ENCODE measurements around the gene BLTP3A. TPM values are rescaled to one million over a fixed set of nuclear protein-coding genes. Genes with fewer than 3 reads are reported as not detected.

BLTP3A gene
- total and polyA plus RNA-seq, 10 of the 15 experiments (the other 5 are each of a cell fraction or from before 2014, with no cell fraction given): 2.7 to 16.7 (median 9.9) TPM

DNA sequence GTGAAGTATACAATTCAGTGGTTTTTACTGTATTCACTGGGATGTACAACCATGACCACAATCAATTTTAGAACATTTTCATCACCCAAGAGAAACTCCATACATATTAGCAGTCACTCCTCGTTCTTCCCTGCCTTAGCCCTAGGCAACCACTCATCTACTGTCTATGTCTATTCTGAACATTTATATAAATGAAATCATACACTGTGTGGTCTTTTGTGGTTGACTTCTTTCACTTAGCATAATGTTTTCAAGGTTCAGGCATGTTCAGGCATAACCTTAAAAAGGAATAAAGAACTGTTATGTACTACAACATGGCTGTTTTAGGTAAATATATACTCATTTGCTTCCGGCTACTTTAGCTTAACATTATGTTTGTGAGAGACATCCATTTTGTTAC lies 37.3 kb downstream of the BLTP3A start:
- Histone ChIP-seq H3K4me3 (no peak overlapping the region), H2AFZ (ENCODE audit: control insufficient read depth, low read depth, low read length) (no peak overlapping the region), H3K4me2 (ENCODE audit: control insufficient read depth, insufficient read depth) (no peak overlapping the region), H3K36me3 (ENCODE audit: control insufficient read depth in 2 of 2, insufficient read depth in 2 of 2, low read length in 1 of 2) (peaks cover 3 to 7% of the 10 kb centered on the region in 2 experiments; a peak in 2 of 4 replicates), H3K79me2 (ENCODE audit: control insufficient read depth, insufficient read depth, low read length) (no peaks in the 10 kb centered on the region), H3K9me3 (replicated peaks; ENCODE audit: control insufficient read depth, insufficient read depth, low read length) (no peaks in the 10 kb centered on the region), H3K27me3 (replicated peaks in 1 of 2; ENCODE audit: control insufficient read depth in 2 of 2, insufficient read depth in 2 of 2, low read length in 1 of 2) (no peaks in the 10 kb centered on the region), H4K20me1 (ENCODE audit: control insufficient read depth, insufficient read depth) (no peaks in the 10 kb centered on the region), H3K27ac (ENCODE audit: control insufficient read depth, insufficient read depth) (no peak overlapping the region), H3K9ac (ENCODE audit: control insufficient read depth, insufficient read depth, low read length) (no peak overlapping the region), H3K4me1 (ENCODE audit: control insufficient read depth, insufficient read depth, low read length) (no peaks in the 10 kb centered on the region; the same call in 1 of the 2 replicates)
- SMC1A ChIA-PET (ENCODE audit: uncharacterized antibody, unreplicated experiment): no interaction called here
- POLR2A ChIA-PET: no interaction called here
- BruUV-seq (replicated peaks): no TSS peak
- intact Hi-C loops (cut with micrococcal nuclease; ENCODE audit: unreplicated experiment): no loop called here
- TF ChIP-seq RUNX3 (IDR thresholded peaks at IDR 0.05; ENCODE audit: low read length): peak; percentile 74; the same call in 1 of the 2 replicates
- no peak for TF ChIP-seq BRCA1 (IDR thresholded peaks at IDR 0.05; ENCODE audit: low read depth, low read length)
- whole genome bisulfite sequencing (ENCODE audit: insufficient coverage, insufficient replicate concordance, low lambda C conversion rate, missing lambda C conversion rate): 96% methylated on average over 2 of the region's 2 CpGs
- DNase-seq (ENCODE audit: low read depth, low spot score) (no peak), ATAC-seq (no peak), FAIRE-seq (no peak)
- in situ Hi-C loops (cut with MboI): no loop called here
- RAD21 ChIA-PET (ENCODE audit: unreplicated experiment): no interaction called here
- CTCF ChIA-PET: interaction anchor here (0.6 kb wide), 1 partner anchor 550 kb away, joined by 6 read pairs; no protein-coding TSS in a partner anchor

DNA sequence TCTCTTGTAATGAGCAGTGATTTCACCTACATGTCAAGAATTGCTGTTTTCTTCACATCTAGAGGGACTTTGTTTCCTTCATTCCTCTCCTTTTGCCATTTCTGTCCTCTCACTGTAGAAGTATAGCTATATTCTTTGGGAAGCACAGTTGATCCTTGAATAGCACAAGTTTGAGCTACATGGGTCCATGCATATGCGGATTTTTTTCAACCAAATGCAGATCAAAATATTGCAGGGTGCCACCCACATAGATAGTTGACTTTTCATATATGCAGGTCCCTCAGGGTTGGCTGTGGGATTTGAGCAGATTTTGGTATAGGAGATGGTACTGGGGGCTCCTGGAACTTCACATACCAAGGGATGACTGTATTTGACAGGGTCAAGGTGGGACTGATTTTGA lies 41.1 kb downstream of the BLTP3A start:
- RAD21 ChIA-PET (ENCODE audit: unreplicated experiment): no interaction called here
- no peak overlapping the region for H3K4me2 ChIP-seq (ENCODE audit: control insufficient read depth, insufficient read depth)
- no TSS peak for BruUV-seq (replicated peaks)
- no peak overlapping the region for H3K27ac ChIP-seq (ENCODE audit: control insufficient read depth, insufficient read depth)
- in situ Hi-C loops (cut with MboI): no loop called here
- intact Hi-C loops (cut with micrococcal nuclease; ENCODE audit: unreplicated experiment): no loop called here
- no peaks in the 10 kb centered on the region for H3K9me3 ChIP-seq (replicated peaks; ENCODE audit: control insufficient read depth, insufficient read depth, low read length)
- POLR2A ChIA-PET: interaction anchor here (1.0 kb wide), 1 partner anchor 137 kb away, joined by 4 read pairs; the partner anchor contains the start of gene ILRUN
- SMC1A ChIA-PET (ENCODE audit: uncharacterized antibody, unreplicated experiment): no interaction called here
- H3K36me3 ChIP-seq (ENCODE audit: control insufficient read depth in 2 of 2, insufficient read depth in 2 of 2, low read length in 1 of 2): peaks cover 11 to 18% of the 10 kb centered on the region in 2 experiments
- no peaks in the 10 kb centered on the region for H3K27me3 ChIP-seq (replicated peaks in 1 of 2; ENCODE audit: control insufficient read depth in 2 of 2, insufficient read depth in 2 of 2, low read length in 1 of 2)
- no peaks in the 10 kb centered on the region for H4K20me1 ChIP-seq (ENCODE audit: control insufficient read depth, insufficient read depth)
- H2AFZ ChIP-seq (ENCODE audit: control insufficient read depth, low read depth, low read length): no peak overlapping the region
- CTCF ChIA-PET: no interaction called here
- no peak for FAIRE-seq
- no peak for ATAC-seq
- no peaks in the 10 kb centered on the region; the same call in 1 of the 2 replicates for H3K4me1 ChIP-seq (ENCODE audit: control insufficient read depth, insufficient read depth, low read length)
- no peaks in the 10 kb centered on the region for H3K79me2 ChIP-seq (ENCODE audit: control insufficient read depth, insufficient read depth, low read length)
- DNase-seq (ENCODE audit: low read depth, low spot score): no peak
- no peak overlapping the region for H3K4me3 ChIP-seq
- no peak overlapping the region for H3K9ac ChIP-seq (ENCODE audit: control insufficient read depth, insufficient read depth, low read length)
- WGBS (ENCODE audit: insufficient coverage, insufficient replicate concordance, low lambda C conversion rate, missing lambda C conversion rate): 100% methylated on average over 1 of the region's 1 CpG
- no peak for TF ChIP-seq CBX3 (IDR thresholded peaks at IDR 0.05; ENCODE audit: borderline replicate concordance, low read depth)
- TF ChIP-seq, protein P1, sequence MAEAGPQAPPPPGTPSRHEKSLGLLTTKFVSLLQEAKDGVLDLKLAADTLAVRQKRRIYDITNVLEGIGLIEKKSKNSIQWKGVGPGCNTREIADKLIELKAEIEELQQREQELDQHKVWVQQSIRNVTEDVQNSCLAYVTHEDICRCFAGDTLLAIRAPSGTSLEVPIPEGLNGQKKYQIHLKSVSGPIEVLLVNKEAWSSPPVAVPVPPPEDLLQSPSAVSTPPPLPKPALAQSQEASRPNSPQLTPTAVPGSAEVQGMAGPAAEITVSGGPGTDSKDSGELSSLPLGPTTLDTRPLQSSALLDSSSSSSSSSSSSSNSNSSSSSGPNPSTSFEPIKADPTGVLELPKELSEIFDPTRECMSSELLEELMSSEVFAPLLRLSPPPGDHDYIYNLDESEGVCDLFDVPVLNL (IDR thresholded peaks at IDR 0.05; ENCODE audit: low read depth, low read length): no peak
- no peak for TF ChIP-seq E2F8 (IDR thresholded peaks at IDR 0.05; ENCODE audit: low read depth, partially characterized antibody)
- no peak for TF ChIP-seq SREBF2 (IDR thresholded peaks at IDR 0.05; ENCODE audit: low read length)
- TF ChIP-seq WRNIP1 (IDR thresholded peaks at IDR 0.05; ENCODE audit: borderline replicate concordance, low read depth, low read length): no peak
- no peak for TF ChIP-seq ZNF274 (IDR thresholded peaks at IDR 0.05; ENCODE audit: insufficient read depth, insufficient read length)
- no peak for TF ChIP-seq NFXL1 (IDR thresholded peaks at IDR 0.05; ENCODE audit: borderline replicate concordance)
- TF ChIP-seq CHD1 (IDR thresholded peaks at IDR 0.05; ENCODE audit: low read depth, low read length): no peak
- no peak for TF ChIP-seq NBN (IDR thresholded peaks at IDR 0.05)
- no peak for TF ChIP-seq CEBPZ (IDR thresholded peaks at IDR 0.05; ENCODE audit: low read depth, low read length)

All from GM12878 (cell line).